DMS79 (cell line): Measurements from ENCODE around the gene CCL4.
A peak's percentile ranks its signal among the peaks of the same experiment; 100 is the strongest.

Source experiments
- DNase-seq: peaks from one replicate; lab custom pipeline; 2025; lab: John Stamatoyannopoulos, UW

CCL4 gene

GRCh38 chr17:36144981-36145729, 41.5 kb downstream of the CCL4 start:
- no peak for DNase-seq

- DNase-seq, result no peak
These were observed 44.0 kb downstream of the CCL4 start for GRCh38 chr17:36147601-36148000.

- peak; percentile 23 for DNase-seq
These were observed 45.1 kb downstream of the CCL4 start for GRCh38 chr17:36148559-36149295.

GRCh38 chr17:36149296-36149820, 45.7 kb downstream of the CCL4 start:
- DNase-seq, result no peak

- DNase-seq, result no peak
These were observed 48.4 kb downstream of the CCL4 start for GRCh38 chr17:36151891-36152638.

GRCh38 chr17:36152639-36153120, 49.1 kb downstream of the CCL4 start:
- no peak for DNase-seq

GRCh38 chr17:36153895-36154610, 50.4 kb downstream of the CCL4 start:
- DNase-seq, result no peak
